HG02885 (cell line): ENCODE measurements around the gene PIEZO1.

Source experiments
- ATAC-seq: cut with Tn5 transposase; IDR thresholded peaks from one replicate; pipeline ENCODE4 v1.9.1; 2021; ENCODE audit warnings: mild to moderate bottlenecking; ENCODE audit not compliant: unreplicated experiment, poor library complexity

PIEZO1 gene

GRCh38 chr16:88754912-88755744, 29.9 kb downstream of the PIEZO1 start:
- no peak for ATAC-seq

GRCh38 chr16:88754109-88754911, 30.7 kb downstream of the PIEZO1 start:
- no peak for ATAC-seq

- ATAC-seq: no peak
Observed at GRCh38 chr16:88753602-88754001, 31.4 kb downstream of the PIEZO1 start.

GRCh38 chr16:88753191-88753590, 31.8 kb downstream of the PIEZO1 start:
- ATAC-seq: no peak

GRCh38 chr16:88752386-88753002, 32.5 kb downstream of the PIEZO1 start:
- no peak for ATAC-seq

- no peak for ATAC-seq
Observed at GRCh38 chr16:88750854-88751253, 34.2 kb downstream of the PIEZO1 start.

GRCh38 chr16:88749358-88749757, 35.7 kb downstream of the PIEZO1 start:
- no peak for ATAC-seq

- no peak for ATAC-seq
Observed at GRCh38 chr16:88748364-88748763, 36.7 kb downstream of the PIEZO1 start.

- ATAC-seq: no peak
Observed at GRCh38 chr16:88747588-88748301, 37.3 kb downstream of the PIEZO1 start.

GRCh38 chr16:88746506-88746905, 38.5 kb downstream of the PIEZO1 start:
- no peak for ATAC-seq

GRCh38 chr16:88744577-88745521, 40.2 kb downstream of the PIEZO1 start:
- no peak for ATAC-seq

GRCh38 chr16:88743693-88744576, 41.1 kb downstream of the PIEZO1 start:
- no peak for ATAC-seq

GRCh38 chr16:88742896-88743605, 42.0 kb downstream of the PIEZO1 start:
- no peak for ATAC-seq

- no peak for ATAC-seq
Observed at GRCh38 chr16:88741368-88741767, 43.7 kb downstream of the PIEZO1 start.

- no peak for ATAC-seq
Observed at GRCh38 chr16:88740727-88741055, 44.3 kb downstream of the PIEZO1 start.

- ATAC-seq: no peak
Observed at GRCh38 chr16:88739977-88740726, 44.9 kb downstream of the PIEZO1 start.
